RWPE2 (cell line): ENCODE data around the gene ECSIT.

ENCODE experiments used
- ATAC-seq: fragments of 200-7000 bp; cut with Tn5 transposase; 3 replicates; pipeline ENCODE4 v1.9.1; 2021; ENCODE audit warnings: low read depth
- DNase-seq: peaks from one replicate; pipeline ENCODE4 v3.0.0-alpha.2; 2020; ENCODE audit warnings: low spot score
- H3K27ac ChIP-seq: fragments of 450-650 bp; 2 replicates; pipeline ENCODE4 v1.5.1; 2017; ENCODE audit warnings: mild to moderate bottlenecking; ENCODE audit not compliant: poor library complexity, severe bottlenecking
- H3K27me3 ChIP-seq: fragments of 250-450 bp; sonication (Bioruptor Pico); 2 replicates; pipeline ENCODE4 v1.5.1; 2021; ENCODE audit warnings: mild to moderate bottlenecking, moderate library complexity; ENCODE audit not compliant: insufficient read depth, poor library complexity, severe bottlenecking
- H3K36me3 ChIP-seq: fragments of 250-450 bp; sonication (Bioruptor Pico); 2 replicates; pipeline ENCODE4 v1.5.1; 2020; ENCODE audit warnings: low read depth, mild to moderate bottlenecking, moderate library complexity
- H3K4me1 ChIP-seq: fragments of 250-450 bp; sonication (Bioruptor Pico); 2 replicates; pipeline ENCODE4 v1.5.1; 2021; ENCODE audit warnings: mild to moderate bottlenecking, moderate library complexity; ENCODE audit not compliant: insufficient read depth, poor library complexity, severe bottlenecking
- H3K4me3 ChIP-seq: fragments of 250-450 bp; sonication (Bioruptor Pico); 2 replicates; pipeline ENCODE4 v1.5.1; 2021; ENCODE audit warnings: mild to moderate bottlenecking, moderate library complexity; ENCODE audit not compliant: severe bottlenecking
- H3K9me3 ChIP-seq: fragments of 250-450 bp; sonication (Bioruptor Pico); 2 replicates; pipeline ENCODE4 v1.5.1; 2021; ENCODE audit warnings: mild to moderate bottlenecking, moderate library complexity; ENCODE audit not compliant: severe bottlenecking
- CTCF ChIP-seq: fragments of 450-650 bp; IDR thresholded peaks from one replicate; pipeline ENCODE4 v1.5.1; 2017; ENCODE audit warnings: mild to moderate bottlenecking, moderate library complexity; ENCODE audit not compliant: poor library complexity, severe bottlenecking

ECSIT gene

GRCh38 chr19:11483366-11484111 lies 45.4 kb downstream of the ECSIT start:
- Histone ChIP-seq H3K9me3 (no peaks in the 10 kb centered on the region), H3K4me1 (no peaks in the 10 kb centered on the region), H3K4me3 (no peak overlapping the region), H3K27me3 (peaks cover 27% of the 10 kb centered on the region), H3K36me3 (no peaks in the 10 kb centered on the region), H3K27ac (no peak overlapping the region)
- no peak for TF ChIP-seq CTCF
- DNase-seq (no peak), ATAC-seq (no peak)

- Histone ChIP-seq H3K4me1 (no peaks in the 10 kb centered on the region), H3K9me3 (no peaks in the 10 kb centered on the region), H3K4me3 (peak overlapping the region; percentile 30), H3K27me3 (peaks cover 27% of the 10 kb centered on the region), H3K27ac (no peak overlapping the region), H3K36me3 (no peaks in the 10 kb centered on the region)
- peak; percentile 98 for TF ChIP-seq CTCF
- ATAC-seq (peak; percentile 60), DNase-seq (no peak)
Observed at GRCh38 chr19:11482384-11483050, 46.4 kb downstream of the ECSIT start.

DNA sequence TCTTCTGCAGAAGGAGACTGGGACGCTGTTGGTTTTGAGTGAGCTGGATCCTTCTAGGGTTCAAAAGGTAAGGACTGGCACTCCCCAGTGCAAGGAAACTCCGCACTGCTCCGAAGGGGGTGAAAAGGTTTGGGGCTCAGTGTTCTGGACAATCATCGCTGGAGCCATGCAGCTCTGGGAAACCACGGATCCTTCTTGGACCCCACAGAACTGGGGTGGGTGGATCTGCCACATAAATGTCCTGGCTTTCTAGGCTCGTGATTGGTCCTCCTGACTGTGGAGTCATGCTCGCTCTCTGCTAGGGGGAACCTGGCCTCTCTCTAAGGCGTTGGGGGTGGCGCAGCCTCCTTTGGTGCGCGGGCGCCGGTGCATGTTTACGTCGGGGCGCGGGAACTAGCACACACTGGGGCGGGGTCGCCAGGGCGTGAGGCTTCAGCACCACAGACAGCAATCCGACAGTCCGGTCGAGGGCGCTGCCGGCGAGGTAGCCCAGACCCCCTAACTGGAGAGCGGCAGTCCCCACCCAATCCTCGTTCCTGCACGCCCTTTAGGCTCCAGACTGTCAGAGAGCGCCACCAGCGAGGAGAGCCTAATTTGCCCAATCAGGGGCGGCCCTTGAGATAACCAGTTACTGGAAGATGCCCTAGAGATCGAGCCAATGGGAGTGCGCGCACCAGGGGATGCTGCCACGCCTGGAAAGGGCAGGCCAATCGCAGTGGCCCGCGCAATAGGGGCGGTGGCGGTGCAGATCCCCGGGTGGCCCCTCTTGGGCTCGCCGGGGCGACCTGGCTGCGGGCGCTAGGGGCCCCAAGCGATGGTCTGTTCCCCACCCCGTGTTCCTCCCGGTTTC lies 47.2 kb downstream of the ECSIT start:
- H3K4me1 ChIP-seq: no peaks in the 10 kb centered on the region
- no peak overlapping the region for H3K27ac ChIP-seq
- peak overlapping the region; percentile 30 for H3K4me3 ChIP-seq
- peak; percentile 87 for ATAC-seq
- peak; percentile 82 for DNase-seq
- H3K36me3 ChIP-seq: no peaks in the 10 kb centered on the region
- no peaks in the 10 kb centered on the region for H3K9me3 ChIP-seq
- TF ChIP-seq CTCF: no peak
- peaks cover 27% of the 10 kb centered on the region for H3K27me3 ChIP-seq

- TF ChIP-seq CTCF: no peak
- no peak for DNase-seq
- H3K27me3 ChIP-seq: peaks cover 27% of the 10 kb centered on the region
- H3K27ac ChIP-seq: no peak within 1 kb of the TSS
- H3K4me1 ChIP-seq: no peaks in the 10 kb centered on the region
- H3K36me3 ChIP-seq: no peaks in the 10 kb centered on the region
- H3K4me3 ChIP-seq: peak within 1 kb of the TSS; percentile 30
- H3K9me3 ChIP-seq: no peaks in the 10 kb centered on the region
- ATAC-seq: no peak
Observed at GRCh38 chr19:11480715-11481533, 48.0 kb downstream of the ECSIT start, which contains the start of gene ELAVL3. TSS of gene ELAVL3 (minus strand) at chr19:11481046. CDS start at chr19:11480608, 438 bp downstream.
